Stimulated activated CD8-positive, alpha-beta memory T cell treated with anti-CD3 and anti-CD28 coated beads, Interleukin-15, amount 100 ng/mL, for 48 hours (primary cell): ENCODE measurements around the gene PTPRE.

Experiments used
- DNase-seq, 2 donors: peaks; one replicate each; pipeline ENCODE4 v3.0.0-alpha.2; 2020; ENCODE audit warnings: low read depth in 2 of 2

PTPRE gene

GRCh38 chr10:128059266-128059981, 152.5 kb downstream of the PTPRE start:
- DNase-seq = no peak

GRCh38 chr10:128059982-128060293, 153.0 kb downstream of the PTPRE start:
- DNase-seq = no peak

- DNase-seq = no peak
Measured at GRCh38 chr10:128060341-128061250, 153.7 kb downstream of the PTPRE start.

- DNase-seq = no peak
Measured at GRCh38 chr10:128061306-128062300, 154.7 kb downstream of the PTPRE start.

- DNase-seq = no peak
Measured at GRCh38 chr10:128062331-128062880, 155.5 kb downstream of the PTPRE start.

GRCh38 chr10:128062881-128063563, 156.1 kb downstream of the PTPRE start:
- DNase-seq = peak; percentile 34 to 40

GRCh38 chr10:128063736-128064107, 156.8 kb downstream of the PTPRE start:
- DNase-seq = peak in 1 of 2 donors; percentile 34

- peak; percentile 74 to 76 for DNase-seq
Measured at GRCh38 chr10:128064108-128064969, 157.4 kb downstream of the PTPRE start.

- DNase-seq = no peak
Measured at GRCh38 chr10:128064970-128065580, 158.2 kb downstream of the PTPRE start.

GRCh38 chr10:128065881-128066534, 159.1 kb downstream of the PTPRE start:
- no peak for DNase-seq

GRCh38 chr10:128066870-128067382, 160.0 kb downstream of the PTPRE start:
- no peak for DNase-seq

GRCh38 chr10:128067691-128068397, 160.9 kb downstream of the PTPRE start:
- DNase-seq = no peak

- DNase-seq = no peak
Measured at GRCh38 chr10:128068398-128069285, 161.7 kb downstream of the PTPRE start.

GRCh38 chr10:128069351-128070051, 162.6 kb downstream of the PTPRE start:
- peak; percentile 53 to 62 for DNase-seq

- no peak for DNase-seq
Measured at GRCh38 chr10:128070161-128070560, 163.3 kb downstream of the PTPRE start.

GRCh38 chr10:128070721-128071416, 164.0 kb downstream of the PTPRE start:
- DNase-seq = no peak
